ENCODE data around the gene B4GALT6.
"Not testable (repeated sequence)": the region's sequence is repeated elsewhere in the genome, so short reads cannot be mapped to it uniquely, and the experiment has no call there.

Gene B4GALT6

DNA sequence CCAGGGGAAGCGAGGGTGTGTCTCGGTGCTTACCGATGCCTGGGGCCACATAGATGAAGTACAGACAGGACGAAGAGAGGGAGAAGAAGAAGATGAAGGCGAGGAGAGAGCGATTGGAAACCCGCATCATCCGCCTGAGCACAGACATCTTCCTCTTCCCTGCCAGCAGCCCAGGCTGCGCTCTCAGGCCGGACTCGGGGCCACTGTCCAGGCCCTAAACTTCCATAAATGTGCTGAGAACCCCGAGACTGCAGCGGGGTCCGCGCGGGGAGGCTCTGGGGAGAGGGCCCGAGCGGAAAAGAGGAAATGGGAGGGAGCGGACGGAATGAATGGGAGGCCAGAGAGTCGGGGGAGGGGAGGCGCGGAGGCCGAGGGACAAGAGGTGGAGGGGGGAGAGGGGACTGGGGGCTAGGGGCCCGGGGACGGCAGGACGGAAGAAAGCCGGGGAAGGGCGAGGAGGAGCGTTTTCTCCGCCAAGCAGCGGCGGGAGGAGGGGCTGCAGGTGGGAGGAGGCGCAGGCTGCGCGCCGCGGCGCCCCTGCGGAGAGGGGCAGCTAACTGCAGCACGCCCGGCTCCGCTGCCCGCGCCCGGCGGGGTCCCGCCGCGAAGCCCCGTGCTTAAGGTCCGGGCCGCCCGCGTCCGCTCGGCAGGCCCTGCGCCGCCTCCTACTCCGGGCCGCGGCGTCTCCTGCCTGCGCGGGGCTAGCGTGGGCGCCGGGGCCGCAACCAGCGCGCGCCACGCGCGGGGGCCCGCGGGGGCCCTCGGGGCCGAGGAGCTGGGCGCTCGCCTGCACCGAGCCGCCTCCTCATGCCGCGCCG lies at the start of gene B4GALT6:
Gene B4GALT6, minus strand, starts transcription at position 303 of the 818 bp plus-strand sequence. Its CDS starts 155 bp downstream, at position 148.
- no peak for DNase-seq (ENCODE audit: low read depth, low spot score)

- DNase-seq (ENCODE audit: low read depth, low spot score) = no peak
These were observed 47.2 kb upstream of the B4GALT6 start for GRCh38 chr18:31731628-31732027.

DNA sequence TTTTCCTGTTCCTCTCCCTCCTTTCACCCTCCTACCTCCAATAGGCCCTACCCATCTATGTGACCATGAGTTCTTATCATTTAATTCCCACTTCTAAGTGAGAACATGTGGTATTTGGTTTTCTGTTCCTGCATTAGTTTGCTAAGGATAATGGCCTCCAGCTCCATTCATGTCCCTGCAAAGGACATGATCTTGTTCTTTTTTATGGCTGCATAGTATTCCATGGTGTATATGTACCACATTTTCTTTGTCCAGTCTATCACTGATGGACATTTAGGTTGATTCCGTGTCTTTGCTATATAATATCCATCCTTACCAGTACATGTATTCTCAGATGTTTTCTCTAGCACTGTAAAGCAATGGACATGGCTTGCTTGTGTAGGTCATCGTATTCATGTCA lies 44.8 kb upstream of the B4GALT6 start:
- DNase-seq (ENCODE audit: low read depth, low spot score) = not testable (repeated sequence)

DNA sequence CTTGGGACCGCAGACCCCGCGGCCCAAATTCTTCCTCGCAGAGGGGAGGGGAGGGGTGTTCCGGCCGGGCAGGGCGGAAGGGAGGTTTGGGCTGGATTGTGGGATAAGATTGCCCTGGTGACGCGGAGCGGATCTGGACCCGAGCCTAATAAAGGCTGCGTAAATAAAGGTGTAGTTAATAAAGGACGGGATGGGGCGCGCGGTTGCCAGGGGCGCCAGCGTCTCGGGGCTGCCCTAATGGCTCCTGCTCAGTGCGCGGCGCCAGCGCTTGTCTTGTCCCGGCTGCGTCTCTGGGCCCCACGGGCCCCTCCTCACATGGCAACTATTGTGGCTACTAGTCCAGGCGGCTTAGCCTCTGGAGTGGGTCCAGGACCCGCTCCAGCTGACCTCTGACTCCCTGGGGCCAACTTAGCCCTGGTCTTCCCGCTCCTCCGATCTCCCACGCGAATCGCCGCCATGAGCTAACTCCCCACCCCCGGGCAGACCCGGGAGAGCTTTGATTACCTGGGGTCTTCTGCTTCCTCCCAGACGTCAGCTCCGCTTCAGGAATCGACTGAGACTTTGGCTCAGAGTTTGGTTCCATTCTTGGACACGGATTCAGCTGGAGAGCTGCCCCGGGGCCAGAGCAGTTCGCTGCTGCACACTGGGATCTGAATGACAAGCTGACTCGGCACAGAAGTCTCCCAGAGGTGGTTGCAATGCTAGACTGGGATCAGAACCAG lies 39.8 kb upstream of the B4GALT6 start:
- DNase-seq (ENCODE audit: low read depth, low spot score) = no peak

GRCh38 chr18:31723639-31723989 lies 39.2 kb upstream of the B4GALT6 start:
- no peak for DNase-seq (ENCODE audit: low read depth, low spot score)

DNA sequence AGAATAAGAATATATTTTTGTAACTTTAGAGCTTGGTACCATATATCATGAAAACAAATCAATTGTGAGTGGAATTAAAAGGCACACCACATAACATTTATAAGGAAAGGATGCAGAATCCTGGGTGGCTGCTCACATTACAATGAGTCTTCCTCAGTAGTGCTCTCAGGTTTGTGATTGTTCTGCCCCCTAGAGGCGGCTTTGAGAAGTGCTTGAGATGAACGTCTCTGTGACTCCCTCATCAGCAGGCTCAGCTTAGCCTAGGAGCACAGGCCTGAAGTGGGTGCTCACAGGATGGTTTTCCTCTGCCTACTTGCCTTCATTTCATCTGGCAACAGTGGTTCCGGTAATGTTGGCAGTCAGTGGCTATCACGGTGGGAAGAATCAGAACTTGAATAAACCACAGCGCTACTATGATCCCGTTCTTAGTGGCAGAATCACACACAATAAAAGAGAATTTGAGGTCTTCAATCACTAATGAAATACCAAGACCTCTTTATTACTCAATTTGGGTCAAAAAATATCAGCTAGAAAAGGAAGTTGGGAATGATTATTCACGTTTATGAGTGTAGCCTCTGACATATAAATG lies 38.1 kb upstream of the B4GALT6 start:
- peak; percentile 47 for DNase-seq (ENCODE audit: low read depth, low spot score)

- DNase-seq (ENCODE audit: low read depth, low spot score) = no peak
These were observed 37.2 kb upstream of the B4GALT6 start for GRCh38 chr18:31721601-31722000.

- DNase-seq (ENCODE audit: low read depth, low spot score) = no peak
These were observed 36.5 kb upstream of the B4GALT6 start for GRCh38 chr18:31720867-31721266.

- no peak for DNase-seq (ENCODE audit: low read depth, low spot score)
These were observed 35.1 kb upstream of the B4GALT6 start for GRCh38 chr18:31719363-31720006.

DNA sequence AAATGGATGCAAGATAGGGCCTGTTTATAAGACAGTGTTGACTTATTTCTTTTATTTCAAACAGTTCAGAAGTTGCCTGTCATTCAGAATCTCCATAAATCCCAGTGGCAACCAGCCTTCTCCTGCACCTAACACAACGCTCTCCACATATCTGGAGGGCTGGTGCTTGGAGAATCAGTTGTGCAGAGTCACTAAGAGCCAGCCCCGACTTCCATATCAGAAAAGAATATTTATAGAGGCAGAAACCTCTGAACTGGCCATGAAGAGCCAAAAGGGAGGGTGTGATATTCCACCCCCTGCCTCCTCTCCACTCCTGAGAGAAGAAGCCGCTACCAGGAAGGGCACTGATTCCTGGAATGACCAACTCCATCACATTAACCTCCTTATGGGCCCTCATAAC lies 34.0 kb upstream of the B4GALT6 start:
- DNase-seq (ENCODE audit: low read depth, low spot score) = no peak

DNA sequence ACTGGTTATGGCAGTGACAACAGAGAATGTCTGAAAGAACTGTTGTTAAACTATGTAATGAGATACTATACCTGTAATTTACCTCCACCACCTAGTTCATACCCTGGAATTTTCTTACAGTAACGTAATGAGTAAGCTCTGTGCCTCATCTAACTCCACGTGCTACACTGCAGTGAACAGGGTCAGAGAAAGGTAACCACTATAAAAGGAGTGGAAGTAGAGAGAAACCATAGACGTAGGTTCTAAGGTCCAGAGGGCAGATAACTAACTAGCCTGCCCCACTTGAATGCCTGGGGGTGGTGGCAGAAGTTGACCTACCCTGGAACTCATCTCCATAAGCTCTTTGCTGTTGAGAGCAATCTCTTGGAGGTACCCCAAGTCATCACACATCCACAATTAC lies 32.0 kb upstream of the B4GALT6 start:
- no peak for DNase-seq (ENCODE audit: low read depth, low spot score)

- no peak for DNase-seq (ENCODE audit: low read depth, low spot score)
These were observed 27.2 kb upstream of the B4GALT6 start for GRCh38 chr18:31711365-31712172.

GRCh38 chr18:31710826-31711225 lies 26.4 kb upstream of the B4GALT6 start:
- DNase-seq (ENCODE audit: low read depth, low spot score) = no peak

GRCh38 chr18:31707815-31708214 lies 23.4 kb upstream of the B4GALT6 start:
- no peak for DNase-seq (ENCODE audit: low read depth, low spot score)

- DNase-seq (ENCODE audit: low read depth, low spot score) = no peak
These were observed 18.1 kb upstream of the B4GALT6 start for GRCh38 chr18:31702449-31702848.

- DNase-seq (ENCODE audit: low read depth, low spot score) = no peak
These were observed 17.4 kb upstream of the B4GALT6 start for GRCh38 chr18:31701744-31702143.

DNA sequence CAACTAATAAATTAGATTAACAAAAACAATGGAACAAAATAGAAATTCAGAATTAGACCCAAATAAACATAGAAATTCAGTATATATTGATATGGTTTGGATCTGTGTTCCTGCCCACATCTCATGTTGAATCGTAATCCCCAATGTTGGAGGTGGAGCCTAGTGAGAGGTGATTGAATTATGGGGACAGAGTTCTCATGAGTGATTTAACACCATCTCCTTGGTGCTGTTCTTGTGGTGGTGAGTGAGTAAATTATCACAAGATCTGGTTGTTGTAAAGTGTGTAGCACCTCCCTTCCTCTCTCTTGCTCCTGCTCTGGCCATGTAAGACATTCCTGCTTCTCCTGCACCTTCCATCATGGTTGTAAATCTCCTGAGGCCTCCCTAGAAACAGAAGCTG lies 16.6 kb upstream of the B4GALT6 start:
- DNase-seq (ENCODE audit: low read depth, low spot score) = no peak

- DNase-seq (ENCODE audit: low read depth, low spot score) = no peak
These were observed 13.2 kb upstream of the B4GALT6 start for GRCh38 chr18:31697351-31698298.

GRCh38 chr18:31695989-31696388 lies 11.6 kb upstream of the B4GALT6 start:
- DNase-seq (ENCODE audit: low read depth, low spot score) = no peak

DNA sequence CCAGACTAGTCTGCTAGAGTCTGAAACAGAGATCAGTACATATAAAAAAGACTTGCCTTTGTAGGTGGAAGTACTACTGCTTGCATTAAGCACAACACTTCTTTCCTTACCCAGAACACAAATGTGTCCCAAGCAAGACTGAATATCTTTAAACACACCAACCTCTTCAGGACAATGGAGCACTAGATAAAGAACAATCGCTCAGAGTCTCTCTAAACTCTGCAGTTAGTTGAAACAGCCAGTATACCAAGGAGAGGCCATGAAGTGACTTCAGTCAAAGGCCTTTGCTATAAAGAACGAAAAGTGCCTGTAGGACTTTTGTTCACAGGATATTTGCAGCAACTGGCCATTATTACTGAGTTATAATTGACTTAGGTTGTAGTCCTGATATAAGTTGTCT lies 9.9 kb upstream of the B4GALT6 start:
- no peak for DNase-seq (ENCODE audit: low read depth, low spot score)

Data from activated CD4-positive, CD25-positive, alpha-beta regulatory T cell treated with anti-CD3 and anti-CD28 coated beads, Interleukin-2, amount 50 U/mL, for 16 hours (primary cell).